Medulla oblongata (tissue), 1 donor: ENCODE data around the gene ADGRF4.

ENCODE experiments used
- DNase-seq: peaks from one replicate; pipeline ENCODE4 v3.0.0-alpha.2; 2015; ENCODE audit errors: extremely low spot score

Gene ADGRF4, protein sequence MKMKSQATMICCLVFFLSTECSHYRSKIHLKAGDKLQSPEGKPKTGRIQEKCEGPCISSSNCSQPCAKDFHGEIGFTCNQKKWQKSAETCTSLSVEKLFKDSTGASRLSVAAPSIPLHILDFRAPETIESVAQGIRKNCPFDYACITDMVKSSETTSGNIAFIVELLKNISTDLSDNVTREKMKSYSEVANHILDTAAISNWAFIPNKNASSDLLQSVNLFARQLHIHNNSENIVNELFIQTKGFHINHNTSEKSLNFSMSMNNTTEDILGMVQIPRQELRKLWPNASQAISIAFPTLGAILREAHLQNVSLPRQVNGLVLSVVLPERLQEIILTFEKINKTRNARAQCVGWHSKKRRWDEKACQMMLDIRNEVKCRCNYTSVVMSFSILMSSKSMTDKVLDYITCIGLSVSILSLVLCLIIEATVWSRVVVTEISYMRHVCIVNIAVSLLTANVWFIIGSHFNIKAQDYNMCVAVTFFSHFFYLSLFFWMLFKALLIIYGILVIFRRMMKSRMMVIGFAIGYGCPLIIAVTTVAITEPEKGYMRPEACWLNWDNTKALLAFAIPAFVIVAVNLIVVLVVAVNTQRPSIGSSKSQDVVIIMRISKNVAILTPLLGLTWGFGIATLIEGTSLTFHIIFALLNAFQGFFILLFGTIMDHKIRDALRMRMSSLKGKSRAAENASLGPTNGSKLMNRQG

DNA sequence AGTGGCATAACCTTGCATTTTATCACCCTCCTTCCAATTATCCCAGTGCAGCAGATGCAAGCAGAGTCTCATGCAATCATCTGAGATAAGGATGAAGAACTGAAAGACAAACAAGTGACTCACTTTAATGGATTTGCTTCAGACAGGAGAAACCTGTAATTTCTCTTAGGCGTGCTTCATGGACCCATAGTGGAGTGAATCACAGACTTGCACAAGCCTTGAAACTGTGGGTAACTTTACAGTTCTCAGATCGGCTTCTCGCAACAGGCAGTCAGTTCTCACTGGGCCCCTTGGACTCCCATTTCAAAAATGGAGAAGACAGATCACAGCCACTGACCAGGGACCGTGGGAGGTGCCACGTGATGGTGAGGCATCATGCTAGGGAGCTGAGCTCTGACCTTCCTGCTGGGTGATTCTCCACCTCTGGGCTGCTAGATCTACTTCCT is at the start of gene ADGRF4:
Gene ADGRF4, plus strand, starts transcription at position 239 of the 446 bp plus-strand sequence. CDS start 8,666 bp downstream, outside the sequence.
- DNase-seq: no peak

DNA sequence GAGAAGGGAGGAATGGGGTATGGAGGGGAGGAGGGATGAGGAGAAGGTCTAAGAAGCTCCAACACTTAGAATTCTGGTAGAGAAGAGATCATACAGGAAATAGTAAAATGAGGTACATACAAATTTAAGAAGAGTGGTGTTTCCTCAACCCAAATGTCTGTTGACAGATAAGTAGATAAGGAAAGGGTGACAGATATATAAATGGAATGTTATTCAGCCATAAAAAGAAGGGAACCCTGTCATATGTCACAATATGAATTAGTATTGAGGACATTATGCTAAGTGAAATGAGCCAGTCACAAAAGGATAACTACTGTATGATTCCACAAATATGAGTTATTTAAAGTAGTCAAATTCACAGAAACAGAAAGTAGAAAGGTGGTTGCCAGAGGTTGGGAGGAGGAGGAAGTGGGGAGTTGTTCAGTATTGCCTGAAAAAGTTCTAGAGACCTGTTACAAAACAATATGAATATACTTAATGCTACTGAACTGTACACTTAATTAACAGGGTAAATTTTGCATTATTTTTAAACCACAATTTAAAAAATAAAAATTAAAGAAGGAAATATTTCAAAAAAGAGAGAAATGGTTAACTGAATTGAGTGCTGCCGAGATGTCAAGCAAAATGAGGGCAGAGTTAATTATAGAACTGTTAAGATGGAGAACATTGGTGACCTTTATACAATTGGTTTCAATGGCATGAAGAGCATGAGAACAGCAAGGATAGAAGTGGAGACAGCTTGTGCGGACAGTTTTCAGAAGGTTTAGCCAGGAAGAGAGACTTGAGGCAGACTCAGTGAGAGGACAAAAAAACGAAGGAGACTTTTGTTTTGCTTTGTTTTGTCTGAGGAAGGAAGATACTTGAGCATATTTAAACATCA is 47.6 kb upstream of the ADGRF4 start:
- no peak for DNase-seq

DNA sequence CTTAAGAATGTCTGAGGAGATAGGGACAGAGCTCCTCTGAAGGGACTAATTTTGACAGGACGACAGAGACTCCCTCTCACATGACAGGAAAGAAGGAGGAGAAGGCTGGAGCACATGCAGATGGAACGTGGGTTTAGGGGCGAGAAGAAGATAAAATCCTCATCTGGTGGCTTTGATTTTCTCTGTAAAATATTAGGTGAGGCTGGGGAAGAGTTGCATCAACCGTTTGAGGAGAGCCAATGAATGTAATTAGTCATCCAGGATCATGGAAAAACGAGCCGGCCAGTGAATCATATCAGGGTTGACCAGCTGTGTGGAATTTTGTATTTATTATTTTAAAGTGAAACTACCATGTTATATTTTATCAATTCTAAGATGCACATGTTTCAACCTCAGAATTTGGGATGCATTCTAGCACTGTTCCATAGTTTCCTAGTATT is 46.9 kb upstream of the ADGRF4 start:
- no peak for DNase-seq

DNA sequence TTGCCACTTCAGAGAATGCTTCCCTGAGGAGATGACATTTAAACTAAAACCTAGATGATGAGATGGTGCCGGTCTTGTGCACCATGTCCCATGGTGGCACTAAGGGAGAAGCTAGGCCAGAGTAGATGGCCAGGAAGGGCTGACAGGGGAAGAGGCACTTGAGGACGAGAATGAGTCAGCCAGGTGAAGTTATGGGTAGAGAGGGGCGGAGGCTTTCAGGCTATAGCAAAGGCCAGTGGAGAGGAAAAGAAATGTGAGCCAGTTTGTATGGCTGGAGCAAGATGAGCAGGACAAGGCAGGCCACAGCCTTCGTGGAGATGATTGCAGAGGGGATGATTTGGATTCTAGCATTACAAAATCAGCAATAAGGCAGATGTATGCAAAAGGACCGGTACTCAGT is 44.7 kb upstream of the ADGRF4 start:
- no peak for DNase-seq

DNA sequence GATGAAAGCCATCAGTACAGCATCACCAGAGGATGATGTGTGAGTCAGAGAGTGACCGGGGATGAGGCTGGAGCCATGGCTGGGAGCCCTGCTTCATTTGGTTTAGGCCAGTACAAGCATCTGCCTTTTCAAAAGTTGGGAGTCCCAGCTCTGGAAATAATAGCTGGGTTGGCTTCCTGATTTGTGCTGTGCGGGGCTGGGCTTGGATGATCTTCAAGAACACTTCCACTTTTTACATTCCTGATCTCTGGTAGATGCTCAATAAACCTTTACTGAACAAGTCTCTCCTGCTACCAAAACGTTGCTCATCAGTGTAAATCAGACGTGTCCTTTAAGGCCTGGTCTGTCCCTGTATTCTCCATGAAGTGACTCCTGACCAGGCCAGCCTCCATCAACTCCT is 44.1 kb upstream of the ADGRF4 start:
- no peak for DNase-seq

DNA sequence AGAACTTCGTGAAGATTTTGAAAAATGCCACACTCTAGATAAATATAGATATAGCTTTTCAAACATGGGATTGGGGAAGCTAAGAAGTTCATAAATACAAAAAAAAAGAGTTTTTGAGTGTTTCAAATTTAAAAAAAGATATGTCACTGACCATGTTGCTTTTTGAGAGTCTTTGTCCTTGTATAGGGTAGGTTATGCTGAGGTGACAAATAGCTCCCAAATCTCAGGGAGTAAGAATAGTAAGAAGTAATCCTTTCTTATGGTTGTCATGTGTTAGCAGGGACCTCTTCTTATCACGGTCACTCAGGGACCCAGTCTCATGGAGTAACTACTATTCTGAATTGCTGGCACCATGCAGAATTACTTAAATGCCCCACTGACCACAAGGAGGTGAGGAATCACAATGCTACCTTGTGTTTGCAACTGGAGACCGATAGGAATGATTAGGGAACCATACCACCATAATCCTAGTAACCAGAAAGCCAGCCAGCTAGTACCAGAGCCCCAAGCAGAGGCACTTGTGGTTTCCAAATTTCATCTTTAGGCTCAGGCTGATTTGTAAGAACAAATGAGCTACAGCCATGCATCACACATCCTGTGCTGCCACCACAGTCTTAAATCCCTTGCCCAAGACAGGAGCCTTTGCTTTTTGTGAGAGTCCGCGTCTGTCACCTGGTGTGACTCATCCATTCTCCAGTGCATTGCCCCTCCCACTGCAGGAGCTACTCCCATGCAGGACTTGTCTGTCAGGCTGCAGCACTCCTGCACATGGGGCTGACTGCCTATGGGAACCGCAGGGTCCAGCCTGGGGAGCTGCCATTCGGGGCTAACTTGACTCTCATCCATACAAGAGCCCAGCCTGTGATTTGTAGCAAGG is 42.4 kb upstream of the ADGRF4 start:
- no peak for DNase-seq

DNA sequence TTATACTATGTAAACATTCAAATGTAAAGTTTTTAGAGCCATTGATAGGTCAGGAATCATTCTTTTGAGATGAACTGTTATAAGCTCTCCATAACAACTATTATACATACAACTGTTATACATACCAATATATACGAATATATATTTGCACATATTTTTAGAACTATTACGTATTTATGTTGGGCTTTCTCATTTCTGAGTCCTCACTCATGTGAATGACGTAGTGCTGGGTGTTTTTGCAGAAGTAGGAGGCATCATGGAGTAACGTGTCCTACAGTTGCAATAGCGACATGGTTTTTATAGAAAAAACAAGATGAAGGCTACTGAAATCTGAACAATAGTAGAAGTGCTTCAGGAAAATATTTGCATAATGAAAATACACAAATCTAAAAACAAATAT is 36.4 kb upstream of the ADGRF4 start:
- no peak for DNase-seq

DNA sequence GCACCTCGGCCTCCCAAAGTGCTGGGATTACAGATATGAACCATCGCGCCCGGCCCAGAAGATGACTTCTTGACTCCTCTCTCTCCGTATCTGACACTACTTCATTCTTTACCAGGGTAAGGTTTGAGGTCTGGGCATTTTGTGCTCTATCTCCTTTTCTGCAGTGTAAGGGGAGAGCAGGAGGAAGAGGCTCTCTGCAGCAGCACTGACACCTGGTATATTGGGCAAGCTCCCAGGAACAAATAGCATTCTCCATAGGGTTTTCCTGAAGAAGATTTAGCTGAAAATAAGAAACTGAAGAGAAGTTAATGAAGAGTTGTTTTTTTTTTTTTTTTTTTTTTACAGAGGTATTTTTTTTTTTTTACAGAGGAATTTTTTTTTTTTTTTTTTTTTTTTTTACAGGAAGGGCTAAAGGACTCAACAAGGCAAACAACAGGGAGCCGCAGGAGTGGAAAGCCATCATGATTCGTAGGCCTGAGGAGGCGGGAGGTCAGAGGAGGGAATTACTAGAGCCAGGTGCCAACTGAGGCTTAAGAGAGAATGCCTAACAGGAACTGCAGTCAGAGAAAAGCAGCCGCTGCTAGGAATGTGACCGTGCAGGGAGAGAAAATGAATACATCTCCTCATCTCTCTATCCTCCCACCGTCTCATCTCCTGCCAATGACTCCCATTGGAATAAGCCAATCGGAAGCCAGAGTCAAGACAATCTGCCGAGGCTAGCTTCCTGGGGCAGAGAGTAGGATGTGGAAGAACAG is 34.7 kb upstream of the ADGRF4 start:
- DNase-seq: no peak

DNA sequence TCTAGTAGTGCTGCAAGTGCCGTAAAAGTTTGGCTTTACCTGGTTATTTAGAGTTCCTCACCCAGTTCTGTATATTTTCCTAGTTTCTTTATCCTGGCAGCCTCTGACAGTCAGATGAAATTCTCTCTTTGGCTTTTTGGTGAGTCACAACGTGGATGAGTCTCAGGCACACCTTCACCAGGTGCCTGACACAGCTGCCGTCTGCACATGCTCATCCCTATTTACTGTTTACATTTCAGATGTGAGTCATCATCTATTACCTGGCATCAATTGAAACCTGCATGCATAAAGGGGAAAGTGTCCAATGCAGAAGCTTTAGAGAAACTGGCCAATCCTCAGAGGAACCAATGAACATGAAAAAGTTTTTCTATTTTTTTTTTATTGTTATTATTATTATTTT is 33.3 kb upstream of the ADGRF4 start:
- no peak for DNase-seq

DNA sequence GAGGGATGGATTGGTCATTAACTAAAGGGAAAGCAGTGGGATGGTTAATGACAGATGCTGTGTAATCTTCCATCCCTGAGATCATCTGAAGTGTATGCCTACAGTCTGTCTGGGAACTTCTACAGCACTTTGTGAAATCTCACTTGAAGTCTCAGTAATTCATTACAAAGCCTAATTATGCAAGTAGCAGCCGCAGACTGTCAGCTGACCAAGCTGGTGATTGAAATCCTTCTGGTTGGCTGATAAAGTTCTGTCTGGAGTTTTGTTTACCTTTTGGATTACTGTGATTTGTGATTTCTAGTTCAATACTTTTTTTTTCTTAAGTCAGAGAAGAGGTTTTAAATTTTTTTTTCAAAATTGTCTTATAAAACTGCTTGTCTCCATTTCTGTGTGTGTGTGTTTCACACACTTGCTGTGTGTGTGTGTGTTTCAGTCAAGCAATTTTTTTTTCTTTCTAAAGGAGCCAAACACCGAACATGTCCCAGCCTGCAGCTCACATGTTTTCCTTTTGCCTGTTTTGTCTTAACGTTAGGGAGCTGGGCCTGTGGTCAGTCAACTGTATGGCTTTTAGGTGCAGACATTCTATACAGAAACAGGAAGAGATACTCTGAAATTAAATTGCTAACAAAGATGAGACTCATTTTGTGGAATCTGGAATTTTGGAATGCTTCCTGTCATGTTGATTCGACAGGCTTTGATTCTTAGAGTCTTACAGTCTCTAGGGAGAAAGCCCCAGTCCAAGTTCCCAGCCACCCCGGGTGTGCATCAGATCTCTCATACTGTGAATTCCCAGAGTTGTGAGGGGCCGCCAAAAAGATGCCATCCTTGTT is 28.5 kb upstream of the ADGRF4 start:
- DNase-seq: no peak

DNA sequence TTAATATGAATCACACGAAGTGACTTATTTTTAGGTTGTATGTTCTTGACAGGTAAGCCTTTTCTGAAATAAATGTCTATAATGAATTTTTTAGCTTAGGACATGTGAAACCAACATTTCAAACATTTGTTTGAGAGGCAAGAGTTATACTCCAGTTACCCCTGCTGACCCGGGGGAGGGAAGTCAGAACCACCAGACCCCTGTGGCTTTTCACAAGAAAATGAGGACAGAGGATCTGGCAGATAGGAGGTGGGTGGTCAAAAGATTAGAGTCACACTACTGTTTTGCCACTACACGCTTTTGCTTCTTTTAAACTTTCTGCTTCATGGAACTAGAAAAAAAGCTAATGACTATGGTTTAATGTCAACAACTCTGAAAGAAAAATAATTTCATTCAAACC is 27.5 kb upstream of the ADGRF4 start:
- DNase-seq: no peak

DNA sequence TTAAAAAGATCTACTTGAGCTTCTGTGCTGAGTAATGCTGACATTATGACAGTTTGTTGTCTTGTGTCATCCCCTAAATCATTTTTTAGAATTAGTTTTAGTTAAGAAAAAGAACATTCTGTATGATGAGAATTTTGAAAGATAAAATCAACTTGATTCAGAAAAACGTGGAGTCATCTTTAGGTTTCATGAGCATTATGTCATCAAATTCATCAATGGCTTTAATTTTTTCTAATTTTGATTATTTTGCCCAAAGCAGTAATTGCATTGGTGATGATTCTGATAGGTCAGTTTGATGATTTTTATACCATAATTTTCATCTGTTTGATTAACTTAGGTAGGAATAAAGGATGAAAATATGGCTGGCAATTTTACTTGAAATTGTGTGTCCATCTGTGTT is 26.6 kb upstream of the ADGRF4 start:
- no peak for DNase-seq

DNA sequence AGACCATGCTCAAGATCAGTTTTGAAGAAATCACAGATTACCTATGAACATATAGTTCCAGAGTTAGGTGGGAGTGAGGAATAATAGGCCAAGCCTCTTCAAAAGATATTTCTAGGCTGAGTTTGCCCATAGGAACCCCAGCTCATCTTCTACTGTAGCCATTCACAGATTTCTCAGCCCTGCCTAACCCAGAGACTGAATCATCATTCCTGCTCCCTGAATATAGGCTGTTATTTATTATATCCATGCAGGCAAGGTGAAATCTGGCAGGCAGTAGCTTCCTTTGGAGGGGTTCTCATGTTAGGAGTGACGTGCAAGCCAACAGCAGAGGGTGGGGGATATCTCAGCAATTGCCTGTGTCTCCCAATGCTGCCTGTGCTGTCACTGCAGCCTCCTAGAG is 25.6 kb upstream of the ADGRF4 start:
- DNase-seq: no peak

DNA sequence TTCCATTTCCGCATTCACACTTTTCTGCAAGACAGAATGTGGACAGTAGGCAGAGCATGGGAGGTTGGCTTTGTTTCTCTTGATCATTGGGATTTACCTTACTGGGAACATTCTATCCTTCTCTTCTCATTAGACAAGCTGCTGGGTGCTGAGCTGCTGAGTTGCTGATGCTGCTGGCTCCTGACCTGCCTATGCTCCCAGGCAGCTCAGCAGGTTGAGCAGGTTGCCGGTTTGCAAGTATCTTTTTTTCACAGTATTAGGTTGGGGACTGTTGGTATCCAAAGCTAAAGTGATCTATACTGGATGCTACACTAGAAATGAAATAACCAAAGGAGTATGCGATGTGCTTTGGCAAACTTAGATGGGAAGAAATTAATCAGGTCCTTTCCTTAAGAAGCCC is 23.7 kb upstream of the ADGRF4 start:
- no peak for DNase-seq

DNA sequence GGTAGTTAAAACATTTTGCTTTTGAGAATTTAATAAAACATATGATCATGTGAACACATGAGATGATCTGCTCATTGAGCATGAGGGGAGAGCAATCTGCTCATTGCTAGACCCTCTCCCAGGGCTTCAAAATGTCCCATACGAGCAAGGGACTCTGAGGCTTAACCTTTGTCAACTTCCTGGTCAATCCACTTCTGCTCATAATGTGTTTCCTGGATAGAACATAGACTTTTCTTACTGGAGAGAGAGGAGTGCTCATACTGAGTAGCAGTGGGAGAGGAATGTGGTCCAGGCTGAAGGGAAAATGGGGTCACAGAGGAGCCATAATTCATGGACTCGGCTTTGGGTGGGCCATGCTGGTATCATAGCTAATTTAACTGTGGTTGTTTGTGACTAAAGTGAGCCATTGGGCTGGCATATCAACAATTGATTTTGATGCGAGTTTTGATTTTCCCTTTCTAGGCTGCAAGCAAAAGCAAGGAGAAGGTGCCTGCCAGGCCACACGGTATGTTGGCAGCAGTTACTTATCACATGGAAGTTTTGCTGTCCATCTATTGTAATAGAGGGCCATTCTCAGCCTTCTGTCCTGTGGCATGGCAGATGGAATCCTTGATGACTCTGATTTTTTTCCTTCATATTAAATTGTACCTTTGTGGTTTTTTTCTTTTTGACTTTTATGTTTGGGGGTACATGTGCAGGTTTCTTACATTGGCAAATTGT is 20.8 kb upstream of the ADGRF4 start:
- DNase-seq: no peak

DNA sequence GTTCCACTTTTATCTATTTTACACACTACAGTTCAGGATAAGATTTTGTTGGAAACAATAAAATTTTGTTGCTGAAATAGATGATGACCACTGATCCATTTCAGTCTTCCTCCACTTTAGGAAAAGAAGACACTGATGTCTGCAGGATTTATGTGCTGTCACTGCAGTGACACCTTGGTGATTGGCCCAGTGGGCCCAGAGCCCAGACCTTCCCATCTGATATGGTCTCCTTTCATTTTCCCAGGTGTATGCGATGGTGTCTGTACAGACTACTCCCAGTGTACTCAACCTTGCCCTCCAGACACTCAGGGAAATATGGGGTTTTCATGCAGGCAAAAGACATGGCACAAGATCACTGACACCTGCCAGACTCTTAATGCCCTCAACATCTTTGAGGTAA is 19.6 kb upstream of the ADGRF4 start:
- DNase-seq: no peak

DNA sequence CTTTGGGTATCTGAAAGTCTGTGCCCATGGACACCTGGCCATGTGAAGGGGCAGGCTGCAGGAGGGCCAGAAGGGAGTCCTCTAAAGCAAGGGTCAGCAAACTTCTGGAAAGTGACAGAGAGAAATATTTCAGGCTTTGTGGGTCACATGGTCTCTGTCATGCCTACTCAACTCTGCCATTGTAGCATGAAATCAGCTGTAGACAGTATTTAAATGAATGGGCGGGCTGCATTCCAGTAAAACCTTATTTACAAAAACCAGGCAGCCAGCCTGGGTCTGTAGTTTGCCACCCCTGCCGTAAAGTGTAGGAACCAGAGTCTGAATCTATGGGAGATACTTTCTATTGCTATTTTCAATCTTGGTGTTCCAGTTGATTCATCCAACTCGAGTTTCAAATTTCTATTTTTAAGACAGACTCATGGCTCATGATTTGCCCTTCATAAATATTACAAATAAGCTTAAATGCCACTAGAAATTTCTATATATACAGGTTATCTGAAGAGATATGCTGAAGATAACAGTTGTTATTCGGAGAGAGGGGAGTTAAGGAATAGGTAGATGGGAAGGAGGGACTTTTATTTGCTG is 19.0 kb upstream of the ADGRF4 start:
- no peak for DNase-seq

DNA sequence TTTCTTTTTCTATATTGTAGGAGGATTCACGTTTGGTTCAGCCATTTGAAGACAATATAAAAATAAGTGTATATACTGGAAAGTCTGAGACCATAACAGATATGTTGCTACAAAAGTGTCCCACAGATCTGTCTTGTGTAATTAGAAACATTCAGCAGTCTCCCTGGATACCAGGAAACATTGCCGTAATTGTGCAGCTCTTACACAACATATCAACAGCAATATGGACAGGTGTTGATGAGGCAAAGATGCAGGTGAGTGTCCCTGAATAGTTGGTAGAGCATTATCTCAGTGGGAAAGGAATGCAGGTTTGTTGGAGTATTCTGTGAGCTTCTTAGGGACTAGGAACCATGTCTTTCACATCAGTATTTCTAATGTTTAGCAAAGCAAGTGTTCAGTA is 18.3 kb upstream of the ADGRF4 start:
- DNase-seq: no peak

DNA sequence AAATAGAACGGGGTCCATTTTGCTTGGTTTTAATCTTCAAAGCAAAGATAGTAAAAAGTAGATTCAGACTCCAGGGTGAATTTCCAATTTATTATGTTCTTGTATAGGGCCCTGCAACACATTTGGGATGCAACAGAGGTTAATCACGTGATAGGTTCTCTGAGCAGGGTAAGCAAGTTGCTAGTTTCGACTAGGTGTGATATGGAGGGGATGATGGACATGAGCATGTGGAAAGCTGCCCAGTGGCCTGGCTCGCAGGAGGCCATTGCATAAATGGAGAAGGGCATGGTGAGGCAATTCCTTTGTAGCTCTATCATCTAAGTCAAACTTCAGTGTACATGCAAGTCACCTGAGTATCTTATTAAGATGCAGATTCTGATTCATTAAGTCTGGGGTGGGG is 17.7 kb upstream of the ADGRF4 start:
- DNase-seq: no peak
